D721Med (cell line): ENCODE results near the gene RCSD1.
A peak's percentile ranks its signal among the peaks of the same experiment; 100 is the strongest.

ENCODE experiments used
- DNase-seq: peaks from one replicate; pipeline ENCODE4 v3.0.0; 2011; ENCODE audit warnings: low spot score; ENCODE audit not compliant: insufficient read length
- FAIRE-seq: peaks from 2 replicates; lab custom pipeline; 2011; peaks lifted over from hg19 to GRCh38; lab: Jason Lieb, UNC
- CTCF ChIP-seq: IDR thresholded peaks from 2 replicates; pipeline ENCODE4 v1.5.1; 2012; ENCODE audit warnings: mild to moderate bottlenecking, control low read depth; ENCODE audit not compliant: insufficient read depth; ENCODE audit errors: missing control alignments

Gene RCSD1

GRCh38 chr1:167687919-167688519 lies 58.0 kb downstream of the RCSD1 start:
- peak; percentile 99 for TF ChIP-seq CTCF
- peak; percentile 76 for DNase-seq
- FAIRE-seq: peak; percentile 64

GRCh38 chr1:167689567-167689920 lies 59.5 kb downstream of the RCSD1 start:
- FAIRE-seq: no peak
- no peak for DNase-seq
- no peak for TF ChIP-seq CTCF

- TF ChIP-seq CTCF: no peak
Observed at GRCh38 chr1:167690053-167690452, 60.0 kb downstream of the RCSD1 start.

DNA sequence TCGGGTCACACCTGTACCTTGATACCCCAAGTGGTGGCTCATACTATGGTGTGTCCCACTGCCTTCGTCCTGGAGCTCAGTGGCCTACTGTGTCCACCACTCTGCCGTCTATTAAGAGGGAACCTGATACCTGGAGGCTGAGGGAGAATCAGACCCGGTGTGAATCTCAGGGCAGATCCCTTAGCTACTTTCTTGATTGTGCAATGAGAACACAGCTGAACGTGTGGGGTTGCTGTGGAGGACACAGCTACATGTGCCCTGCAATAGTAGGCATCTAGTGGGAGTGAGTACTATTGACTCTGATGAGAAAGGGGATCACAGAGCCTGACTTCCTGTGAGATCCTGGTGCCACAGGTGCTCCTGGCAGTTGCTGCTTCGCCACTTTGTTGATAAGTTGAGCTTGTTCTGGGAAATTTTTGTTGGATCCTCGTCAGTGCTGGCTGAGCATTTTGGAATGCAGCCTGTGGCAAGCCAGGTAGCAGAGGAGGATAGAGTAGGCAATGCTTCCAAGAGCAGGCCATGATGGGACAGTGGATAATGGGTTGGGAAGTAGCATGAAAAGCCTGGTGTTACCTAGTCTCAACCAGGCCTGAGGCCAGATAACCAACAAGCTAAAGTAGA lies 63.5 kb downstream of the RCSD1 start:
- DNase-seq (no peak), FAIRE-seq (no peak)
- no peak for TF ChIP-seq CTCF

More at GRCh38 chr1:167690053-167690452, 60.0 kb downstream of the RCSD1 start:
- DNase-seq: no peak
- no peak for FAIRE-seq

DNA sequence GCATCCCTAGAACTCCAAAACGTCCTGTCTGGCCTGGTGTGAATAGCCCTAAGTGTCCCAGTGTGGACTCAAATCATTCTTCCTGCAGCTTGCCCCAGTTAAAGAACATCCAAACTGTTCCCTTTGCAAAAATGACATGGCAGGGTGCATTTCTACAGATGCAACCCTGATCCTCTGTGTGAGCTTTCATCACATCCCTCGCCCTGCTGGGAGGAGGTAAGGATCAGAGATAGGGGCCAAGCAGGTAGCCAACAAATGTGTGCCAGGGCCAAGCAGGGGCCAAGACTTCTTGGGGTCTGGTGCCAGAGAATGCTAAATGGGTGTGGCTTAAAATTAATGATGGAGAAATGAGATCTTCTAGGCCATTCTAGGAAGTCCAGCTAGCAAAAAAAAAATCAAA lies 64.7 kb downstream of the RCSD1 start:
- no peak for TF ChIP-seq CTCF
- FAIRE-seq: no peak
- no peak for DNase-seq

GRCh38 chr1:167695147-167695546 lies 65.1 kb downstream of the RCSD1 start:
- TF ChIP-seq CTCF: no peak
- FAIRE-seq (no peak), DNase-seq (no peak)

GRCh38 chr1:167695756-167696561 lies 65.9 kb downstream of the RCSD1 start:
- FAIRE-seq (no peak), DNase-seq (no peak)
- no peak for TF ChIP-seq CTCF
